GM13977 (cell line): ENCODE results near the gene HNRNPM.

Experiments
- DNase-seq: peaks from one replicate; pipeline ENCODE4 v3.0.0; 2012; ENCODE audit warnings: low spot score
- in situ Hi-C: fragments of 300-500 bp; cut with MboI; formaldehyde crosslinking; loops from one replicate; pipeline ENCODE4 v1.12.0; 2022; ENCODE audit warnings: low sequenced_read_pairs, low pct_unique_long_range_greater_than_20kb, mixed read lengths, inconsistent platforms; ENCODE audit not compliant: unreplicated experiment
- TF ChIP-seq, protein P1 (sequence below): IDR thresholded peaks from 2 replicates; pipeline ENCODE4 v1.5.1; 2012; ENCODE audit warnings: mild to moderate bottlenecking, control low read depth; ENCODE audit not compliant: insufficient read depth; ENCODE audit errors: extremely low read depth, missing control alignments

Gene HNRNPM

GRCh38 chr19:8501516-8501915, 56.7 kb downstream of the HNRNPM start:
- no peak for DNase-seq
- in situ Hi-C loops, result no loop called here
- TF ChIP-seq, protein P1, sequence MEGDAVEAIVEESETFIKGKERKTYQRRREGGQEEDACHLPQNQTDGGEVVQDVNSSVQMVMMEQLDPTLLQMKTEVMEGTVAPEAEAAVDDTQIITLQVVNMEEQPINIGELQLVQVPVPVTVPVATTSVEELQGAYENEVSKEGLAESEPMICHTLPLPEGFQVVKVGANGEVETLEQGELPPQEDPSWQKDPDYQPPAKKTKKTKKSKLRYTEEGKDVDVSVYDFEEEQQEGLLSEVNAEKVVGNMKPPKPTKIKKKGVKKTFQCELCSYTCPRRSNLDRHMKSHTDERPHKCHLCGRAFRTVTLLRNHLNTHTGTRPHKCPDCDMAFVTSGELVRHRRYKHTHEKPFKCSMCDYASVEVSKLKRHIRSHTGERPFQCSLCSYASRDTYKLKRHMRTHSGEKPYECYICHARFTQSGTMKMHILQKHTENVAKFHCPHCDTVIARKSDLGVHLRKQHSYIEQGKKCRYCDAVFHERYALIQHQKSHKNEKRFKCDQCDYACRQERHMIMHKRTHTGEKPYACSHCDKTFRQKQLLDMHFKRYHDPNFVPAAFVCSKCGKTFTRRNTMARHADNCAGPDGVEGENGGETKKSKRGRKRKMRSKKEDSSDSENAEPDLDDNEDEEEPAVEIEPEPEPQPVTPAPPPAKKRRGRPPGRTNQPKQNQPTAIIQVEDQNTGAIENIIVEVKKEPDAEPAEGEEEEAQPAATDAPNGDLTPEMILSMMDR, result no peak

DNA sequence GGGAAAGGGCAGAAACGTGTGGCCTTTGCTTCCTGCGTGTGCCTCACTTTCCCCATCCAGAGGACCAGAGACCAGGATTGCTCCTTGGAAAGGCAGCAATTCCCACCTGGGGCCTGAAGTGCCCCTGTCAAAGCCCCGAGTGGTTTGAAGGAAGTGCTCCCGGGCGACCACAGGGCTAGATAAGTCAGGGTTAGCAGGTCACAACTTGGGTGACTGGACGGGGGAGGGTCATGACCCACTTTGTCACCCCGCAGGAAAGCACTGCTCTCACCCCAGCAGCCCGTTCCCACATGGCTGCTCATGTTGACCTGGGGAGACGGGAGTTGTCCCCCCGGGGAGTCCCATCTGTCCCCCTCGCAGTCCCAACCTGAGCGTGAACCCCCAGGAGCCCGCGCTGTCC, 57.2 kb downstream of the HNRNPM start:
- in situ Hi-C loops, result no loop called here
- TF ChIP-seq, protein P1, result no peak
- DNase-seq, result no peak

- in situ Hi-C loops, result no loop called here
- TF ChIP-seq, protein P1, result no peak
- no peak for DNase-seq
Observed at GRCh38 chr19:8503510-8503909, 58.7 kb downstream of the HNRNPM start.

DNA sequence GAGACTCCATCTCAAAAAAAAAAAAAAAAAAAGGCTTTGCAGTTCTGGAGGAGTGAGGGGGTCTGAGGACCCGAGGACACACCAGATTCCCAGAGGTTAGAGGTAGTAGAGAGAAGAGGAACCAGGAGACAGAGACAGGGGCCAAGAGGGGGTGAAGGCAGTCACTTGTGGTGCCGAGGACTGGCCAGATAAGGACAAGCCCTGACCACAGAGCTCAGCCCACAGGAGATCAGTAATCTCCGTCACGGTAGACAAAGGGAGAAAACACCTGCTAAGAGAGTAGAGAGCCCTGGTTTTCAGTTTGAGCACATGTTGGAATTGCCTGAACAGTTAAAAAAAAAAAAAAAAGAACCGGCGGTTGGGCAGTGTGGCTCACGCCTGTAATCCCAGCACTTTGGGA, 59.4 kb downstream of the HNRNPM start:
- DNase-seq, result no peak
- in situ Hi-C loops, result no loop called here
- TF ChIP-seq, protein P1, result no peak

- in situ Hi-C loops, result no loop called here
- TF ChIP-seq, protein P1, result no peak
- DNase-seq, result no peak
Observed at GRCh38 chr19:8504919-8505318, 60.1 kb downstream of the HNRNPM start.

DNA sequence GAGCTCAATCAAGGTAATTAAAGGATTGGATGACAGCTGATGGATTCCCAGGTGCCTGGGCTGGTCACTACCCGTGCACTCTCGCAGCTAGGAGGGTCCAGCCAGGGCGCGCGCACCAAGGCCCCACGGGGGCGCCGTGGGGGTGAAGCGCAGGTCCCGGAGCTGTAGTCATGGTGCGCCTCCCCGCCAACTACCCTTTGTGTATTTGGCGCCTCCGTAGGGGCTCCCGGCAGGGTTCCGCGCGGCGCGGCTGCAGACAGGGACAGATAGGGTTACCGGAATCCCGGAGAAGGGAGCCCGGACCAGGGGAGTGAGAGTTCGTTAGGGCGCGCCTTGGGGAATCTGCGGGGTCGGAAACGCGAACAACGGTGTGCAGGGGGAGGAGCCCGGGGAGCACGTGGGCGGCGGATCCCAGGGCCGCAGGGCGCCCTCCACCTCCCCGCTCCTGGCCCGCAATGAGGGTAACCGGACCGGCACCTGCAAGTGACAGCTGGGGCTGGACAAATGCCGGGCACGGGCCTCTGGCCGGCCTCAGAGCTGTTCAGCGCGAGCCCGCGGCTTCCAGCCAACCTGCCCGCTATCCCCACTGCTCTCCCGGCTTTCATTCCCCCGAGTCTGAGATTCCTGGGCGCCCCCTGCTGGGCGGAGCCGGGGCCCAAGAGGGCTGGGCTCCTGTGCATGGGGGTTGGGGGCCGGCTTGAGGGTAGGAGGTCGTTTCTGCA, 61.1 kb downstream of the HNRNPM start:
- TF ChIP-seq, protein P1, result peak; percentile 92
- in situ Hi-C loops, result no loop called here
- peak; percentile 87 for DNase-seq

GRCh38 chr19:8506402-8506957, 61.7 kb downstream of the HNRNPM start:
- TF ChIP-seq, protein P1, result no peak
- in situ Hi-C loops, result no loop called here
- DNase-seq, result no peak
